IPS-15b (cell line): ENCODE measurements around the gene CAPRIN2.

Source experiments
- H3K27me3 ChIP-seq: one replicate; pipeline ENCODE4 v1.6.1; 2013; ENCODE audit warnings: low read length; ENCODE audit not compliant: control insufficient read depth, insufficient read depth
- H3K36me3 ChIP-seq: one replicate; pipeline ENCODE4 v1.6.1; 2013; ENCODE audit warnings: low read length; ENCODE audit not compliant: control insufficient read depth, insufficient read depth
- H3K4me1 ChIP-seq: one replicate; pipeline ENCODE4 v1.6.1; 2013; ENCODE audit warnings: mild to moderate bottlenecking, low read length; ENCODE audit not compliant: control insufficient read depth, insufficient read depth
- H3K4me3 ChIP-seq: one replicate; pipeline ENCODE4 v1.5.1; 2013; ENCODE audit warnings: low read depth, low read length
- H3K9ac ChIP-seq: one replicate; pipeline ENCODE4 v1.6.1; 2013; ENCODE audit warnings: low read depth, mild to moderate bottlenecking, low read length
- H3K9me3 ChIP-seq: one replicate; pipeline ENCODE4 v1.6.1; 2013; ENCODE audit warnings: mild to moderate bottlenecking, low read length; ENCODE audit not compliant: control insufficient read depth, insufficient read depth

CAPRIN2 gene

GRCh38 chr12:30756074-30756473 is 1.3 kb upstream of the CAPRIN2 start:
- Histone ChIP-seq H3K4me1 (peaks cover 3% of the 10 kb centered on the region), H3K27me3 (no peaks in the 10 kb centered on the region), H3K9ac (no peak overlapping the region), H3K9me3 (no peaks in the 10 kb centered on the region), H3K36me3 (no peaks in the 10 kb centered on the region), H3K4me3 (no peak overlapping the region)

GRCh38 chr12:30755395-30755762 is 628 bp upstream of the CAPRIN2 start:
- Histone ChIP-seq H3K27me3 (no peaks in the 10 kb centered on the region), H3K36me3 (peaks cover 3% of the 10 kb centered on the region), H3K9ac (peak overlapping the region; percentile 30), H3K9me3 (no peaks in the 10 kb centered on the region), H3K4me1 (peaks cover 3% of the 10 kb centered on the region), H3K4me3 (peak overlapping the region; percentile 90)

- H3K36me3 ChIP-seq: peaks cover 3% of the 10 kb centered on the region
- peak overlapping the region; percentile 80 for H3K9ac ChIP-seq
- peak overlapping the region; percentile 93 for H3K4me3 ChIP-seq
- H3K27me3 ChIP-seq: no peaks in the 10 kb centered on the region
- H3K9me3 ChIP-seq: no peaks in the 10 kb centered on the region
- peaks cover 3% of the 10 kb centered on the region for H3K4me1 ChIP-seq
These were observed 385 bp downstream of the CAPRIN2 start for GRCh38 chr12:30754383-30754749.

GRCh38 chr12:30753751-30754382 is 884 bp downstream of the CAPRIN2 start:
- H3K4me1 ChIP-seq: peaks cover 4% of the 10 kb centered on the region
- H3K9me3 ChIP-seq: no peaks in the 10 kb centered on the region
- H3K9ac ChIP-seq: peak overlapping the region; percentile 80
- peaks cover 3% of the 10 kb centered on the region for H3K36me3 ChIP-seq
- H3K27me3 ChIP-seq: no peaks in the 10 kb centered on the region
- H3K4me3 ChIP-seq: peak overlapping the region; percentile 93

GRCh38 chr12:30753233-30753632 is 1.5 kb downstream of the CAPRIN2 start:
- H3K4me3 ChIP-seq: peak overlapping the region; percentile 93
- H3K9ac ChIP-seq: peak overlapping the region; percentile 80

GRCh38 chr12:30752255-30752654 is 2.5 kb downstream of the CAPRIN2 start:
- H3K9ac ChIP-seq: no peak overlapping the region
- peaks cover 7% of the 10 kb centered on the region for H3K4me1 ChIP-seq
- peak overlapping the region; percentile 93 for H3K4me3 ChIP-seq
- H3K9me3 ChIP-seq: no peaks in the 10 kb centered on the region
- no peaks in the 10 kb centered on the region for H3K27me3 ChIP-seq
- peaks cover 3% of the 10 kb centered on the region for H3K36me3 ChIP-seq

More at GRCh38 chr12:30753233-30753632, 1.5 kb downstream of the CAPRIN2 start:
- peaks cover 4% of the 10 kb centered on the region for H3K4me1 ChIP-seq
- H3K9me3 ChIP-seq: no peaks in the 10 kb centered on the region
- H3K36me3 ChIP-seq: peaks cover 3% of the 10 kb centered on the region
- H3K27me3 ChIP-seq: no peaks in the 10 kb centered on the region

- Histone ChIP-seq H3K4me1 (peaks cover 36% of the 10 kb centered on the region), H3K27me3 (no peaks in the 10 kb centered on the region), H3K4me3 (no peak overlapping the region), H3K9ac (no peak overlapping the region), H3K36me3 (peaks cover 7% of the 10 kb centered on the region), H3K9me3 (no peaks in the 10 kb centered on the region)
These were observed 6.6 kb downstream of the CAPRIN2 start for GRCh38 chr12:30748147-30748546.

GRCh38 chr12:30746190-30746589 is 8.6 kb downstream of the CAPRIN2 start:
- H3K36me3 ChIP-seq: peaks cover 7% of the 10 kb centered on the region
- no peak overlapping the region for H3K9ac ChIP-seq
- H3K4me3 ChIP-seq: no peak overlapping the region

GRCh38 chr12:30744321-30744720 is 10.4 kb downstream of the CAPRIN2 start:
- Histone ChIP-seq H3K9me3 (no peaks in the 10 kb centered on the region), H3K9ac (no peak overlapping the region), H3K4me3 (peak overlapping the region; percentile 4), H3K27me3 (no peaks in the 10 kb centered on the region), H3K4me1 (peaks cover 37% of the 10 kb centered on the region), H3K36me3 (peaks cover 6% of the 10 kb centered on the region)

More at GRCh38 chr12:30746190-30746589, 8.6 kb downstream of the CAPRIN2 start:
- Histone ChIP-seq H3K4me1 (peaks cover 37% of the 10 kb centered on the region), H3K9me3 (no peaks in the 10 kb centered on the region), H3K27me3 (no peaks in the 10 kb centered on the region)

GRCh38 chr12:30740274-30740673 is 14.5 kb downstream of the CAPRIN2 start:
- no peaks in the 10 kb centered on the region for H3K27me3 ChIP-seq
- no peak overlapping the region for H3K4me3 ChIP-seq
- peaks cover 4% of the 10 kb centered on the region for H3K36me3 ChIP-seq
- peaks cover 19% of the 10 kb centered on the region for H3K4me1 ChIP-seq
- H3K9me3 ChIP-seq: no peaks in the 10 kb centered on the region
- H3K9ac ChIP-seq: no peak overlapping the region

- no peaks in the 10 kb centered on the region for H3K9me3 ChIP-seq
These were observed 15.7 kb downstream of the CAPRIN2 start for GRCh38 chr12:30739020-30739419.

GRCh38 chr12:30732954-30733637 is 21.7 kb downstream of the CAPRIN2 start:
- Histone ChIP-seq H3K36me3 (peaks cover 22% of the 10 kb centered on the region), H3K4me3 (no peak overlapping the region), H3K9ac (no peak overlapping the region), H3K9me3 (no peaks in the 10 kb centered on the region), H3K27me3 (no peaks in the 10 kb centered on the region), H3K4me1 (peaks cover 6% of the 10 kb centered on the region)

More at GRCh38 chr12:30739020-30739419, 15.7 kb downstream of the CAPRIN2 start:
- Histone ChIP-seq H3K27me3 (no peaks in the 10 kb centered on the region), H3K4me1 (peaks cover 10% of the 10 kb centered on the region), H3K36me3 (peaks cover 4% of the 10 kb centered on the region), H3K9ac (no peak overlapping the region), H3K4me3 (no peak overlapping the region)
